OCI-LY7 (cell line): Measurements from ENCODE around the gene PHKA2. TPM values are rescaled to one million over a fixed set of nuclear protein-coding genes. Genes with fewer than 3 reads are reported as not detected.

ENCODE experiments used
- BruUV-seq: library from RNA; stranded (reverse); fragments of 400-500 nt; replicated peaks from 2 replicates; lab custom pipeline; 2021; lab: Mats Ljungman, UMichigan
- CTCF ChIA-PET: fragments of 300-600 bp; sonication (Branson Sonifier 250); formaldehyde crosslinking; loops from one replicate; lab custom pipeline; 2022; ENCODE audit warnings: antibody characterized with exemption; ENCODE audit not compliant: unreplicated experiment; lab: Charles Lee
- POLR2A ChIA-PET: fragments of 300-600 bp; sonication (Branson Sonifier 250); formaldehyde crosslinking; loops from one replicate; lab custom pipeline; 2022; ENCODE audit warnings: antibody characterized with exemption; lab: Charles Lee
- DNase-seq: peaks from one replicate; pipeline ENCODE4 v3.0.0-alpha.2; 2015; ENCODE audit warnings: low spot score
- H2AFZ ChIP-seq: fragments of 200-600 bp; sonication (generic), shearing (Covaris generic); 2 replicates; pipeline ENCODE4 v1.6.1; 2014; ENCODE audit warnings: mild to moderate bottlenecking, antibody characterized with exemption, low read length, moderate library complexity
- H3K27ac ChIP-seq: fragments of 200-600 bp; sonication (generic); 2 replicates; pipeline ENCODE4 v1.5.1; 2014; ENCODE audit warnings: mixed run types, low read depth, mild to moderate bottlenecking, moderate library complexity, low read length, inconsistent platforms; ENCODE audit not compliant: poor library complexity, severe bottlenecking
- H3K36me3 ChIP-seq: fragments of 200-600 bp; sonication (generic); 2 replicates; pipeline ENCODE4 v1.6.1; 2014; ENCODE audit warnings: mild to moderate bottlenecking, antibody characterized with exemption, low read length, moderate library complexity, mixed read lengths; ENCODE audit not compliant: insufficient read depth
- H3K4me1 ChIP-seq: fragments of 200-600 bp; sonication (generic); 2 replicates; pipeline ENCODE4 v1.5.1; 2014; ENCODE audit warnings: mild to moderate bottlenecking, low read length; ENCODE audit not compliant: insufficient read depth, poor library complexity, severe bottlenecking
- H3K4me2 ChIP-seq: fragments of 200-600 bp; sonication (generic); 2 replicates; pipeline ENCODE4 v1.6.1; 2014; ENCODE audit warnings: mild to moderate bottlenecking, low read length
- H3K4me3 ChIP-seq: fragments of 200-600 bp; sonication (generic); 2 replicates; pipeline ENCODE4 v1.5.1; 2014; ENCODE audit warnings: mild to moderate bottlenecking, low read depth, low read length; ENCODE audit not compliant: poor library complexity, severe bottlenecking
- H3K79me2 ChIP-seq: fragments of 200-600 bp; sonication (generic); 2 replicates; pipeline ENCODE4 v1.6.1; 2016; ENCODE audit warnings: low read depth, mild to moderate bottlenecking, low read length, moderate library complexity, mixed read lengths; ENCODE audit not compliant: insufficient read depth
- H3K9me2 ChIP-seq: fragments of 200-600 bp; sonication (generic); 2 replicates; pipeline ENCODE4 v1.6.1; 2016; ENCODE audit warnings: mild to moderate bottlenecking, low read length, mixed read lengths; ENCODE audit not compliant: insufficient read depth
- H3K9me3 ChIP-seq: fragments of 200-600 bp; sonication (generic); 2 replicates; pipeline ENCODE4 v1.6.1; 2014; ENCODE audit warnings: mild to moderate bottlenecking, mixed run types, low read length, mixed read lengths
- H4K20me1 ChIP-seq: fragments of 200-600 bp; sonication (generic); 2 replicates; pipeline ENCODE4 v1.6.1; 2014; ENCODE audit warnings: mild to moderate bottlenecking, antibody characterized with exemption, low read length, moderate library complexity, mixed read lengths; ENCODE audit not compliant: insufficient read depth
- CTCF ChIP-seq: fragments of 200-600 bp; sonication (generic); conservative IDR thresholded peaks from 2 replicates; pipeline ENCODE4 v1.5.1; 2014; ENCODE audit warnings: mild to moderate bottlenecking, antibody characterized with exemption, low read length, moderate library complexity, mixed read lengths
- EZH2phosphoT487 ChIP-seq: fragments of 200-600 bp; sonication (generic); IDR thresholded peaks from 2 replicates; pipeline ENCODE4 v1.6.1; 2018; ENCODE audit warnings: low read depth, borderline replicate concordance, mild to moderate bottlenecking, mixed run types, antibody characterized with exemption, low read length, moderate library complexity, mixed read lengths
- intact Hi-C: fragments of 100-400 bp; cut with micrococcal nuclease; formaldehyde crosslinking; loops from one replicate; pipeline ENCODE4 v1.10.0; 2022; ENCODE audit not compliant: unreplicated experiment
- total RNA-seq, 2 experiments: library from RNA; depleted of rRNA in 1 of 2; stranded (reverse); fragments of >200 nt in 1 of 2; shearing (Covaris generic) in 1 of 2; gene quantifications; 2 replicates each; pipeline ENCODE4 v1.2.3, GENCODE V29; 2014 to 2022

The PHKA2 gene
- total RNA-seq, 2 experiments from 2014 or later, result 24.1 to 41.4 TPM

- TF ChIP-seq CTCF, result no peak
- no peak for TF ChIP-seq EZH2phosphoT487
- BruUV-seq, result no TSS peak
- CTCF ChIA-PET, result no interaction called here
- H3K4me3 ChIP-seq, result no peak overlapping the region
- H3K79me2 ChIP-seq, result no peaks in the 10 kb centered on the region
- no peaks in the 10 kb centered on the region for H3K9me2 ChIP-seq
- no peak overlapping the region for H3K4me2 ChIP-seq
- no peak overlapping the region for H3K27ac ChIP-seq
- intact Hi-C loops, result no loop called here
- POLR2A ChIA-PET, result no interaction called here
- H2AFZ ChIP-seq, result no peak overlapping the region
- H3K9me3 ChIP-seq, result no peaks in the 10 kb centered on the region
- H3K4me1 ChIP-seq, result no peaks in the 10 kb centered on the region
- no peaks in the 10 kb centered on the region for H4K20me1 ChIP-seq
- DNase-seq, result no peak
- no peaks in the 10 kb centered on the region for H3K36me3 ChIP-seq
Measured at GRCh38 chrX:18973527-18974192, 10.3 kb downstream of the PHKA2 start.

GRCh38 chrX:18971506-18971905, 12.4 kb downstream of the PHKA2 start:
- no peaks in the 10 kb centered on the region for H3K36me3 ChIP-seq
- POLR2A ChIA-PET, result interaction anchor here (1.6 kb wide), 1 partner anchor 14 kb away, joined by 6 read pairs; no protein-coding TSS in a partner anchor
- no peaks in the 10 kb centered on the region for H3K9me3 ChIP-seq
- no peak overlapping the region for H3K4me2 ChIP-seq
- no peaks in the 10 kb centered on the region for H3K79me2 ChIP-seq
- no peak for DNase-seq
- CTCF ChIA-PET, result no interaction called here
- H3K27ac ChIP-seq, result no peak overlapping the region
- H4K20me1 ChIP-seq, result no peaks in the 10 kb centered on the region
- H3K4me3 ChIP-seq, result no peak overlapping the region
- intact Hi-C loops, result no loop called here
- no peak for TF ChIP-seq CTCF
- no peak for TF ChIP-seq EZH2phosphoT487
- BruUV-seq, result no TSS peak
- H3K4me1 ChIP-seq, result no peaks in the 10 kb centered on the region
- no peak overlapping the region for H2AFZ ChIP-seq
- H3K9me2 ChIP-seq, result no peaks in the 10 kb centered on the region

GRCh38 chrX:18970465-18970864, 13.4 kb downstream of the PHKA2 start:
- intact Hi-C loops, result no loop called here
- no peaks in the 10 kb centered on the region for H3K9me3 ChIP-seq
- TF ChIP-seq EZH2phosphoT487 (no peak), CTCF (no peak)
- DNase-seq, result no peak
- no peak overlapping the region for H3K4me3 ChIP-seq
- no peak overlapping the region for H2AFZ ChIP-seq
- no peaks in the 10 kb centered on the region for H3K36me3 ChIP-seq
- ChIA-PET POLR2A (no interaction called here), CTCF (no interaction called here)
- no peaks in the 10 kb centered on the region for H4K20me1 ChIP-seq
- H3K79me2 ChIP-seq, result no peaks in the 10 kb centered on the region
- no peak overlapping the region for H3K27ac ChIP-seq
- no peaks in the 10 kb centered on the region for H3K4me1 ChIP-seq
- BruUV-seq, result no TSS peak
- H3K4me2 ChIP-seq, result no peak overlapping the region
- no peaks in the 10 kb centered on the region for H3K9me2 ChIP-seq
